Measurements from ENCODE around the gene ENPP6.

Gene ENPP6

GRCh38 chr4:184252136-184253071, 34.7 kb upstream of the ENPP6 start:
- Mint-ChIP-seq H3K4me1 (peaks cover 8% of the 10 kb centered on the region), H3K27ac (no peak overlapping the region), H3K4me3 (no peak overlapping the region), H3K27me3 (peaks cover 1% of the 10 kb centered on the region), H3K9me3 (peaks cover 5% of the 10 kb centered on the region), H3K36me3 (no peaks in the 10 kb centered on the region)
- CTCF ChIA-PET: interaction anchor here (0.6 to 4.2 kb wide), 13 partner anchors 10 to 265 kb away, joined by 3 to 35 read pairs (median 3); no protein-coding TSS in a partner anchor
- no peak for DNase-seq

GRCh38 chr4:184251670-184251980, 34.0 kb upstream of the ENPP6 start:
- Mint-ChIP-seq H3K27ac (no peak overlapping the region), H3K36me3 (no peaks in the 10 kb centered on the region), H3K4me3 (no peak overlapping the region), H3K4me1 (peaks cover 8% of the 10 kb centered on the region), H3K27me3 (no peaks in the 10 kb centered on the region), H3K9me3 (peaks cover 5% of the 10 kb centered on the region)
- DNase-seq: no peak
- CTCF ChIA-PET: interaction anchor here (0.6 to 4.2 kb wide), 11 partner anchors 9 to 411 kb away, joined by 3 to 35 read pairs (median 4); no protein-coding TSS in a partner anchor

GRCh38 chr4:184250795-184251669, 33.4 kb upstream of the ENPP6 start:
- Mint-ChIP-seq H3K36me3 (no peaks in the 10 kb centered on the region), H3K27ac (no peak overlapping the region), H3K4me3 (no peak overlapping the region), H3K27me3 (no peaks in the 10 kb centered on the region), H3K9me3 (peaks cover 5% of the 10 kb centered on the region), H3K4me1 (peaks cover 8% of the 10 kb centered on the region)
- DNase-seq: peak; percentile 34
- CTCF ChIA-PET: interaction anchor here (0.6 to 4.2 kb wide), 10 partner anchors 9 to 410 kb away, joined by 3 to 35 read pairs (median 4); no protein-coding TSS in a partner anchor

- H3K9me3 Mint-ChIP-seq: no peaks in the 10 kb centered on the region
- no peak overlapping the region for H3K4me3 Mint-ChIP-seq
- H3K36me3 Mint-ChIP-seq: no peaks in the 10 kb centered on the region
- peaks cover 8% of the 10 kb centered on the region for H3K4me1 Mint-ChIP-seq
- DNase-seq: no peak
- H3K27me3 Mint-ChIP-seq: no peaks in the 10 kb centered on the region
- no peak overlapping the region for H3K27ac Mint-ChIP-seq
- CTCF ChIA-PET: interaction anchor here (0.8 to 1.2 kb wide), 3 partner anchors 12 to 408 kb away, joined by 3 to 4 read pairs (median 3); no protein-coding TSS in a partner anchor
Observed at GRCh38 chr4:184248216-184248615, 30.5 kb upstream of the ENPP6 start.

GRCh38 chr4:184247421-184247820, 29.7 kb upstream of the ENPP6 start:
- H3K4me3 Mint-ChIP-seq: no peak overlapping the region
- no peaks in the 10 kb centered on the region for H3K36me3 Mint-ChIP-seq
- H3K27me3 Mint-ChIP-seq: no peaks in the 10 kb centered on the region
- no peaks in the 10 kb centered on the region for H3K9me3 Mint-ChIP-seq
- peaks cover 8% of the 10 kb centered on the region for H3K4me1 Mint-ChIP-seq
- CTCF ChIA-PET: interaction anchor here (1.0 to 1.6 kb wide), 3 partner anchors 11 to 400 kb away, joined by 3 read pairs; no protein-coding TSS in a partner anchor
- no peak for DNase-seq
- H3K27ac Mint-ChIP-seq: peak overlapping the region; percentile 0

DNA sequence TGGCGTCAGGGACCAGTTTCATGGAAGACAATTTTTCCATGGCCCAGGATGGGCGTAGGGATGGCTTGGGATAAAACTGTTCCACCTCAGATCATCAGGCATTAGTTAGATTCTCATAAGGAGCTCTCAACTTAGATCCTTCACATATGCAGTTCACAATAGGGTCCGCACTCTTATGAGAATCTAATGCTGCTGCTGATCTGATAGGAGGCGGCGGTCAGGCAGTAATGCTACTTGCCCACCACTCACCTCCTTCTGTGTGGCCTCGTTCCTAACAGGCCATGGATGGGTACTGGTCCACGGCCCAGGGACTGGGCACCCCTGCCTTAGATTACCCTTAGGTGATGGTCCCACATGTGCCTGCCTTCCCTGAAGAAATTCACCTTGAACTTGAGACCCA, 28.8 kb upstream of the ENPP6 start:
- no peak overlapping the region for H3K27ac Mint-ChIP-seq
- CTCF ChIA-PET: interaction anchor here (0.6 to 1.6 kb wide), 3 partner anchors 81 to 768 kb away, joined by 3 read pairs; no protein-coding TSS in a partner anchor
- H3K36me3 Mint-ChIP-seq: no peaks in the 10 kb centered on the region
- H3K27me3 Mint-ChIP-seq: no peaks in the 10 kb centered on the region
- no peak overlapping the region for H3K4me3 Mint-ChIP-seq
- DNase-seq: no peak
- no peaks in the 10 kb centered on the region for H3K9me3 Mint-ChIP-seq
- peaks cover 4% of the 10 kb centered on the region for H3K4me1 Mint-ChIP-seq

- H3K4me3 Mint-ChIP-seq: no peak overlapping the region
- peak overlapping the region; percentile 90 for H3K27ac Mint-ChIP-seq
Observed at GRCh38 chr4:184238072-184238745, 20.5 kb upstream of the ENPP6 start.

GRCh38 chr4:184237612-184238011, 19.9 kb upstream of the ENPP6 start:
- Mint-ChIP-seq H3K27me3 (no peaks in the 10 kb centered on the region), H3K27ac (peak overlapping the region; percentile 90), H3K4me3 (peak overlapping the region; percentile 7), H3K36me3 (no peaks in the 10 kb centered on the region), H3K9me3 (no peaks in the 10 kb centered on the region), H3K4me1 (peaks cover 37% of the 10 kb centered on the region)
- CTCF ChIA-PET: interaction anchor here (1.5 to 2.4 kb wide), 2 partner anchors 27 to 70 kb away, joined by 5 to 16 read pairs; no protein-coding TSS in a partner anchor
- DNase-seq: peak; percentile 64

More at GRCh38 chr4:184238072-184238745, 20.5 kb upstream of the ENPP6 start:
- Mint-ChIP-seq H3K27me3 (no peaks in the 10 kb centered on the region), H3K4me1 (peaks cover 34% of the 10 kb centered on the region), H3K9me3 (no peaks in the 10 kb centered on the region), H3K36me3 (no peaks in the 10 kb centered on the region)
- DNase-seq: no peak
- CTCF ChIA-PET: interaction anchor here (2.4 kb wide), 1 partner anchor 26 kb away, joined by 16 read pairs; no protein-coding TSS in a partner anchor

GRCh38 chr4:184235526-184235925, 17.9 kb upstream of the ENPP6 start:
- H3K9me3 Mint-ChIP-seq: no peaks in the 10 kb centered on the region
- H3K27ac Mint-ChIP-seq: no peak overlapping the region
- no peaks in the 10 kb centered on the region for H3K36me3 Mint-ChIP-seq
- DNase-seq: no peak
- no peaks in the 10 kb centered on the region for H3K27me3 Mint-ChIP-seq
- peaks cover 57% of the 10 kb centered on the region for H3K4me1 Mint-ChIP-seq
- CTCF ChIA-PET: no interaction called here
- H3K4me3 Mint-ChIP-seq: no peak overlapping the region

DNA sequence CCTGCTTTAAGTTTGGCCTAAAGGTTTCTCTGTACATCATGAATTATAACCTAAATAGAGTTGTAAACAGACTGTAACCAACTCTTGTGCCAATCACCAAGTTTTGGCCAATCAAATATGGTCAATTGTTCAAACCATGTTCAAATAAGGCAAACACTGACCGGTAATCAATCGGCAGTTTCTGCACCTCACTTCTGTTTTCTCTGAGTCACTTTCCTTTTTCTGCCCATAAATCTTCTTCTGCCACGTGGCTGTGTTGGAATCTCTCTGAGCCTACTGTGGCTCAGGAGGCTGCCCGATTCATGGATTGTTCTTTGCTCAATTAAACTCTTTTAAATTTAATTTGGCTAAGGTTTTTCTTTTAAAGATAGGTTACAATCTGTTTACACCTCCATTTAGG, 16.5 kb upstream of the ENPP6 start:
- Mint-ChIP-seq H3K27me3 (no peaks in the 10 kb centered on the region), H3K9me3 (peaks cover 2% of the 10 kb centered on the region), H3K27ac (no peak overlapping the region), H3K36me3 (no peaks in the 10 kb centered on the region), H3K4me1 (peaks cover 70% of the 10 kb centered on the region), H3K4me3 (no peak overlapping the region)
- DNase-seq: no peak
- CTCF ChIA-PET: no interaction called here

DNA sequence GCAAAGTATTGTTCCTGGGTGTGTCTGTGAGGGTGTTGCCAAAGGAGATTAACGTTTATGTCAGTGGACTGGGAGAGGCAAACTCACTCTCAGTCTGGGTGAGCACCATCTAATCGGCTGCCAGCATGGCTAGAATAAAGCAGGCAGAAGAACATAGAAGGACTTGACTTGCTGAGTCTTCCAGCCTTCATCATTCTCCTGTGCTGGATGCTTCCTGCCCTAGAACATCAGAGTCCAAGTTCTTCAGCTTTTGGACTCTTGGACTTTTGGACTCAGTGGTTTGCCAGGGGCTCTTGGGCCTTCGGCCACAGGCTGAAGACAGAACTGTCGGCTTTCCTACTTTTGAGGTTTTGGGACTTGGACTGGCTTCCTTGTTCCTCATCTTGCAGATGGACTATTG, 15.3 kb upstream of the ENPP6 start:
- Mint-ChIP-seq H3K4me3 (no peak overlapping the region), H3K9me3 (peaks cover 8% of the 10 kb centered on the region), H3K36me3 (peaks cover 5% of the 10 kb centered on the region), H3K27me3 (no peaks in the 10 kb centered on the region), H3K27ac (no peak overlapping the region), H3K4me1 (peaks cover 74% of the 10 kb centered on the region)
- CTCF ChIA-PET: no interaction called here
- no peak for DNase-seq

DNA sequence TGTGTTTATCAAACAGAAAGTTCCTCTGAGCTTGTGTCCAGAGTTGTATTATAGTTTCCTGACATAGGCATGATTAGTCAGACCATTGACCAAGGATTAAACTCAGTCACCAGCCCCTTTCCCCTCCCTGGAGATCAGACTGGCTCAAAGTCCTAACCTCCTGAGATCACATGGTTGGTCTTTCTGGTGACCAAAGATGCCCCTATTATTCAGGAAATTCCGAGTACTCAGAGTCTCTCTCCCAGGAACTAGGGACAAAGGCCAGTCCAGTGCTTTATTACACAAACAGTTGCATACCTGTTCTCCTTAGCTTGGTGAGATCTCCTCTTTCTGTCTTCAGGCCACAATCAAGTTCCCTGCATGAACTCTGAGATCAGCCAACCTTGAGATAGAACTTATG, 14.5 kb upstream of the ENPP6 start:
- Mint-ChIP-seq H3K36me3 (peaks cover 8% of the 10 kb centered on the region), H3K9me3 (peaks cover 8% of the 10 kb centered on the region), H3K27ac (no peak overlapping the region), H3K27me3 (no peaks in the 10 kb centered on the region), H3K4me1 (peaks cover 74% of the 10 kb centered on the region), H3K4me3 (no peak overlapping the region)
- no peak for DNase-seq
- CTCF ChIA-PET: no interaction called here

DNA sequence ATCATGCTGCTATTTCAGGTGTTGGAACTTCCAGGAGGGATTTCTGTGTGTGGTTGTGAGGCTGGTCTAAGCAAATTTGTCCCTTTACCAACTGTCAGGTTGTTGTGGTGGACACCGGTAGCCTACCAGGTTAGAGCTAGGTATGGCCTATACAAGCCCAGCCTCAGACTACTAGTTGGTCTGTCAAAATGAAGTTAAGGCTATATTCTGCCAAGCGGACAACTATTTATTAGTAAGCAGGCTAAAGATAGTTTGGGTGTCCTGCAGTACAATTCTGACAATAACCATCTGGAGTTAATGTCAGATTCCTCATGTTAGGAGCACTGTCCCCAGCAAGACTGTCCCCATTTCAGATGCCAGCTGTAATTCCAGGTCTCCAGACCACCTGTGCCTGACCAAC, 13.9 kb upstream of the ENPP6 start:
- peaks cover 73% of the 10 kb centered on the region for H3K4me1 Mint-ChIP-seq
- CTCF ChIA-PET: no interaction called here

More for the DNA sequence above, 13.9 kb upstream of the ENPP6 start:
- Mint-ChIP-seq H3K27ac (no peak overlapping the region), H3K36me3 (peaks cover 8% of the 10 kb centered on the region), H3K27me3 (no peaks in the 10 kb centered on the region), H3K9me3 (peaks cover 8% of the 10 kb centered on the region), H3K4me3 (no peak overlapping the region)
- DNase-seq: no peak
